NCI-H446 (cell line): ENCODE results near the gene SVEP1.
A peak's percentile ranks its signal among the peaks of the same experiment; 100 is the strongest.
"Not testable (repeated sequence)": the region's sequence is repeated elsewhere in the genome, so short reads cannot be mapped to it uniquely, and the experiment has no call there.

Experiments
- DNase-seq, 2 experiments: peaks; one replicate each; lab custom pipeline; 2025; lab: John Stamatoyannopoulos, UW

Gene SVEP1

GRCh38 chr9:110578575-110579033 is 937 bp downstream of the SVEP1 start:
- no peak for DNase-seq

GRCh38 chr9:110575945-110576344 is 3.6 kb downstream of the SVEP1 start:
- no peak for DNase-seq

GRCh38 chr9:110575169-110575568 is 4.4 kb downstream of the SVEP1 start:
- peak in 1 of 2 experiments; percentile 74 for DNase-seq

GRCh38 chr9:110573305-110573704 is 6.2 kb downstream of the SVEP1 start:
- DNase-seq: no peak

GRCh38 chr9:110571801-110572483 is 7.6 kb downstream of the SVEP1 start:
- DNase-seq: no peak

- no peak for DNase-seq
Measured at GRCh38 chr9:110566156-110566555, 13.4 kb downstream of the SVEP1 start.

GRCh38 chr9:110561826-110562225 is 17.7 kb downstream of the SVEP1 start:
- DNase-seq: no peak

- DNase-seq: no peak
Measured at GRCh38 chr9:110559869-110560268, 19.7 kb downstream of the SVEP1 start.

GRCh38 chr9:110555551-110556331 is 23.8 kb downstream of the SVEP1 start:
- DNase-seq: no peak

- no peak for DNase-seq
Measured at GRCh38 chr9:110546411-110546871, 33.1 kb downstream of the SVEP1 start.

GRCh38 chr9:110545705-110546104 is 33.8 kb downstream of the SVEP1 start:
- no peak for DNase-seq

- DNase-seq: peak; percentile 55 to 85
Measured at GRCh38 chr9:110543631-110544051, 35.9 kb downstream of the SVEP1 start.

- DNase-seq: no peak
Measured at GRCh38 chr9:110541950-110542349, 37.6 kb downstream of the SVEP1 start.

GRCh38 chr9:110538647-110539041 is 40.9 kb downstream of the SVEP1 start:
- DNase-seq: peak in 1 of 2 experiments; percentile 28

- no peak for DNase-seq
Measured at GRCh38 chr9:110537841-110538646, 41.5 kb downstream of the SVEP1 start.

- DNase-seq: no peak
Measured at GRCh38 chr9:110536822-110537221, 42.7 kb downstream of the SVEP1 start.

- DNase-seq: not testable (repeated sequence)
Measured at GRCh38 chr9:110534162-110534561, 45.4 kb downstream of the SVEP1 start.

GRCh38 chr9:110532908-110533665 is 46.5 kb downstream of the SVEP1 start:
- no peak for DNase-seq

- DNase-seq: peak in 1 of 2 experiments; percentile 50
Measured at GRCh38 chr9:110531776-110532175, 47.8 kb downstream of the SVEP1 start.

- DNase-seq: peak in 1 of 2 experiments; percentile 9
Measured at GRCh38 chr9:110531241-110531640, 48.3 kb downstream of the SVEP1 start.

- DNase-seq: no peak
Measured at GRCh38 chr9:110528645-110529044, 50.9 kb downstream of the SVEP1 start.
